Measurements from ENCODE around the gene CADM1. TPM values are rescaled to one million over a fixed set of nuclear protein-coding genes. Genes with fewer than 3 reads are reported as not detected.

CADM1 gene
- total RNA-seq, 4 donors from 2014 or later, result 89.9 to 351 (median 235) TPM

GRCh38 chr11:115256397-115257197 lies 247.6 kb downstream of the CADM1 start:
- H3K36me3 ChIP-seq, result no peaks in the 10 kb centered on the region
- H3K27ac ChIP-seq, result peak overlapping the region in 2 of 3 donors; percentile 18 to 57
- no peak overlapping the region for H3K4me3 ChIP-seq (replicated peaks in 1 of 3)
- no peaks in the 10 kb centered on the region for H3K27me3 ChIP-seq
- WGBS, 2 donors, result 48 to 50% methylated on average over 7 of the region's 7 CpGs
- TF ChIP-seq POLR2A (IDR thresholded peaks at IDR 0.05) (no peak), CTCF (IDR thresholded peaks at IDR 0.05) (no peak)
- peaks cover 19 to 22% of the 10 kb centered on the region in 2 donors for H3K4me1 ChIP-seq
- intact Hi-C loops (cut with DNase I), result no loop called here
- H3K9me3 ChIP-seq, result no peaks in the 10 kb centered on the region
- DNase-seq, result no peak

GRCh38 chr11:115255006-115255762 lies 249.0 kb downstream of the CADM1 start:
- TF ChIP-seq CTCF (IDR thresholded peaks at IDR 0.05) (no peak), POLR2A (IDR thresholded peaks at IDR 0.05) (no peak)
- Histone ChIP-seq H3K27ac (no peak overlapping the region), H3K36me3 (no peaks in the 10 kb centered on the region), H3K9me3 (no peaks in the 10 kb centered on the region), H3K27me3 (no peaks in the 10 kb centered on the region), H3K4me1 (peaks cover 26 to 27% of the 10 kb centered on the region in 2 donors), H3K4me3 (replicated peaks in 1 of 3) (no peak overlapping the region)
- WGBS, 2 donors, result 74 to 81% methylated on average over 9 of the region's 9 CpGs
- intact Hi-C loops (cut with DNase I), result no loop called here
- no peak for DNase-seq

- no peak overlapping the region for H3K4me3 ChIP-seq (replicated peaks in 1 of 3)
- H3K9me3 ChIP-seq, result no peaks in the 10 kb centered on the region
- H3K36me3 ChIP-seq, result no peaks in the 10 kb centered on the region
- no peak for DNase-seq
- H3K27me3 ChIP-seq, result no peaks in the 10 kb centered on the region
- intact Hi-C loops (cut with DNase I), result no loop called here
- peak overlapping the region in 2 of 3 donors; percentile 4 to 25 for H3K27ac ChIP-seq
- TF ChIP-seq CTCF (IDR thresholded peaks at IDR 0.05), result no peak
- TF ChIP-seq POLR2A (IDR thresholded peaks at IDR 0.05), result no peak
- 40 to 58% methylated on average over 4 of the region's 4 CpGs for WGBS, 2 donors
- peaks cover 17 to 23% of the 10 kb centered on the region in 2 donors for H3K4me1 ChIP-seq
Measured at GRCh38 chr11:115251126-115251525, 253.1 kb downstream of the CADM1 start.

GRCh38 chr11:115249061-115249578 lies 255.1 kb downstream of the CADM1 start:
- 57 to 58% methylated on average over 4 of the region's 4 CpGs for WGBS, 2 donors

More at GRCh38 chr11:115249061-115249578, 255.1 kb downstream of the CADM1 start:
- Histone ChIP-seq H3K36me3 (no peaks in the 10 kb centered on the region), H3K4me3 (replicated peaks in 1 of 3) (no peak overlapping the region), H3K27ac (peak overlapping the region in 2 of 3 donors; percentile 51 to 55), H3K9me3 (no peaks in the 10 kb centered on the region), H3K27me3 (no peaks in the 10 kb centered on the region), H3K4me1 (peaks cover 13 to 30% of the 10 kb centered on the region in 2 donors)
- no peak for DNase-seq
- intact Hi-C loops (cut with DNase I), result no loop called here
- TF ChIP-seq CTCF (IDR thresholded peaks at IDR 0.05) (no peak), POLR2A (IDR thresholded peaks at IDR 0.05) (no peak)
